Adipose tissue (tissue), 3 donors: ENCODE measurements around the gene TPRX1. TPM values are rescaled to one million over a fixed set of nuclear protein-coding genes. Genes with fewer than 3 reads are reported as not detected.
"Not testable (repeated sequence)": the region's sequence is repeated elsewhere in the genome, so short reads cannot be mapped to it uniquely, and the experiment has no call there.

Experiments
- H3K27ac ChIP-seq: one replicate; pipeline ENCODE4 v1.5.1; 2013; ENCODE audit warnings: low read depth, low read length
- WGBS, 3 donors: extraction: QIAGEN DNeasy Blood & Tissue Kit; methylation state at CpG; one replicate each; pipeline ENCODE4 v1.1.7; 2013; 5-methylcytosine and 5-hydroxymethylcytosine counted together
- polyA plus RNA-seq, 3 donors: library from polyadenylated mRNA; stranded (reverse); fragments of 200-250 nt; gene quantifications; one replicate each; pipeline ENCODE4 v1.2.3, GENCODE V29; 2013
- donor health status: healthy with polysubstance abuse.
- donor health status: Bipolar disorder and iron deficiency.
- donor health status: healthy.

The TPRX1 gene
- polyA plus RNA-seq: not detected

- not testable (repeated sequence) for H3K27ac ChIP-seq
- WGBS, 3 donors: 69 to 82% (median 81%) methylated on average over 5 of the region's 5 CpGs
These were observed at the start of gene TPRX1 for GRCh38 chr19:47804451-47804850. Gene TPRX1, minus strand, starts transcription at chr19:47804551. Its CDS starts 12 bp downstream, at chr19:47804539.

GRCh38 chr19:47853003-47853402 lies 48.7 kb upstream of the TPRX1 start:
- WGBS, 3 donors: 56 to 67% (median 64%) methylated on average over 5 of the region's 5 CpGs
- no peak overlapping the region for H3K27ac ChIP-seq

- 3 to 5% (median 4%) methylated on average over 22 of the region's 22 CpGs for WGBS, 3 donors
- H3K27ac ChIP-seq: no peak overlapping the region
These were observed 44.6 kb upstream of the TPRX1 start for GRCh38 chr19:47848823-47849473.

GRCh38 chr19:47848425-47848822 lies 44.1 kb upstream of the TPRX1 start:
- H3K27ac ChIP-seq: no peak overlapping the region
- 54 to 57% (median 54%) methylated on average over 10 of the region's 10 CpGs for WGBS, 3 donors

GRCh38 chr19:47842941-47843340 lies 38.6 kb upstream of the TPRX1 start:
- H3K27ac ChIP-seq: no peak overlapping the region
- WGBS, 3 donors: 43 to 59% (median 45%) methylated on average over 5 of the region's 5 CpGs

GRCh38 chr19:47839913-47840312 lies 35.6 kb upstream of the TPRX1 start:
- WGBS, 3 donors: 17 to 38% (median 33%) methylated on average over 10 of the region's 10 CpGs
- no peak overlapping the region for H3K27ac ChIP-seq

- 64 to 71% (median 70%) methylated on average over 16 of the region's 16 CpGs for WGBS, 3 donors
- H3K27ac ChIP-seq: no peak overlapping the region
These were observed 35.1 kb upstream of the TPRX1 start for GRCh38 chr19:47839411-47839810.

GRCh38 chr19:47836038-47836437 lies 31.7 kb upstream of the TPRX1 start:
- WGBS, 3 donors: 72 to 79% (median 74%) methylated on average over 8 of the region's 8 CpGs

GRCh38 chr19:47832723-47833122 lies 28.4 kb upstream of the TPRX1 start:
- H3K27ac ChIP-seq: no peak overlapping the region
- 75 to 94% (median 93%) methylated on average over 4 of the region's 4 CpGs for WGBS, 3 donors

More at GRCh38 chr19:47836038-47836437, 31.7 kb upstream of the TPRX1 start:
- H3K27ac ChIP-seq: no peak overlapping the region

GRCh38 chr19:47826800-47827199 lies 22.4 kb upstream of the TPRX1 start:
- H3K27ac ChIP-seq: no peak overlapping the region
- 79 to 89% (median 83%) methylated on average over 6 of the region's 6 CpGs for WGBS, 3 donors

GRCh38 chr19:47824396-47824795 lies 20.0 kb upstream of the TPRX1 start:
- no peak overlapping the region for H3K27ac ChIP-seq
- 70 to 86% (median 86%) methylated on average over 6 of the region's 6 CpGs for WGBS, 3 donors

GRCh38 chr19:47821460-47822020 lies 17.2 kb upstream of the TPRX1 start, which contains the start of gene CRX:
Gene CRX, plus strand, starts transcription at chr19:47821937. Its CDS starts 12,507 bp downstream, at chr19:47834444.
- 31 to 50% (median 41%) methylated on average over 15 of the region's 15 CpGs for WGBS, 3 donors
- no peak within 1 kb of the TSS for H3K27ac ChIP-seq

- WGBS, 3 donors: 70 to 73% (median 70%) methylated on average over 2 of the region's 2 CpGs
- H3K27ac ChIP-seq: no peak overlapping the region
These were observed 16.1 kb upstream of the TPRX1 start for GRCh38 chr19:47820410-47820809.

GRCh38 chr19:47819858-47820257 lies 15.5 kb upstream of the TPRX1 start:
- 11 to 29% (median 13%) methylated on average over 10 of the region's 10 CpGs for WGBS, 3 donors
- no peak overlapping the region for H3K27ac ChIP-seq

GRCh38 chr19:47818221-47818620 lies 13.9 kb upstream of the TPRX1 start:
- H3K27ac ChIP-seq: not testable (repeated sequence)
- WGBS, 3 donors: 90 to 91% (median 91%) methylated on average over 1 of the region's 1 CpG

- 89 to 95% (median 93%) methylated on average over 8 of the region's 8 CpGs for WGBS, 3 donors
- not testable (repeated sequence) for H3K27ac ChIP-seq
These were observed 11.9 kb upstream of the TPRX1 start for GRCh38 chr19:47816270-47816669.

- no peak overlapping the region for H3K27ac ChIP-seq
- WGBS, 3 donors: 50 to 63% (median 60%) methylated on average over 7 of the region's 7 CpGs
These were observed 9.6 kb upstream of the TPRX1 start for GRCh38 chr19:47813995-47814328.

GRCh38 chr19:47813304-47813994 lies 9.1 kb upstream of the TPRX1 start:
- WGBS, 3 donors: 29 to 44% (median 37%) methylated on average over 17 of the region's 17 CpGs
- H3K27ac ChIP-seq: no peak overlapping the region

GRCh38 chr19:47806435-47806834 lies 2.1 kb upstream of the TPRX1 start:
- no peak overlapping the region for H3K27ac ChIP-seq
- WGBS, 3 donors: 86 to 87% (median 86%) methylated on average over 6 of the region's 6 CpGs

- H3K27ac ChIP-seq: no peak overlapping the region
- WGBS, 3 donors: 61 to 87% (median 84%) methylated on average over 10 of the region's 10 CpGs
These were observed 962 bp upstream of the TPRX1 start for GRCh38 chr19:47805313-47805712.
